Immature natural killer cell (primary cell): ENCODE results near the gene RGL3. TPM values are rescaled to one million over a fixed set of nuclear protein-coding genes. Genes with fewer than 3 reads are reported as not detected.
A peak's percentile ranks its signal among the peaks of the same experiment; 100 is the strongest.
"Not testable (repeated sequence)": the region's sequence is repeated elsewhere in the genome, so short reads cannot be mapped to it uniquely, and the experiment has no call there.

Experiments
- DNase-seq, 3 donors: peaks; one replicate each; pipeline ENCODE4 v3.0.0; 2022; ENCODE audit warnings: mixed read lengths in 1 of 3
- H3K27ac Mint-ChIP-seq, 6 donors: one replicate each; pipeline ENCODE4 v1.8.0; 2020; ENCODE audit warnings: mixed read lengths in 6 of 6, mild to moderate bottlenecking in 5 of 6, inconsistent platforms in 4 of 6, moderate library complexity in 3 of 6
- H3K27me3 Mint-ChIP-seq, 3 donors: one replicate each; pipeline ENCODE4 v1.8.0; 2020 to 2021; ENCODE audit warnings: low read depth in 3 of 3, mild to moderate bottlenecking in 3 of 3, mixed read lengths in 3 of 3, moderate library complexity in 3 of 3, inconsistent platforms in 1 of 3
- H3K36me3 Mint-ChIP-seq, 3 donors: one replicate each; pipeline ENCODE4 v1.8.0; 2020; ENCODE audit warnings: mixed read lengths in 3 of 3, inconsistent platforms in 2 of 3, mild to moderate bottlenecking in 2 of 3
- H3K4me1 Mint-ChIP-seq, 2 donors: one replicate each; pipeline ENCODE4 v1.8.0; 2020; ENCODE audit warnings: inconsistent platforms in 2 of 2, mild to moderate bottlenecking in 2 of 2, mixed read lengths in 2 of 2, moderate library complexity in 1 of 2
- H3K4me3 Mint-ChIP-seq, 5 donors: one replicate each; pipeline ENCODE4 v1.8.0; 2020; ENCODE audit warnings: mild to moderate bottlenecking in 5 of 5, mixed read lengths in 5 of 5, inconsistent platforms in 3 of 5, moderate library complexity in 3 of 5
- H3K9me3 Mint-ChIP-seq, 6 donors: one replicate each; pipeline ENCODE4 v1.8.0; 2020; ENCODE audit warnings: mild to moderate bottlenecking in 6 of 6, mixed read lengths in 6 of 6, inconsistent platforms in 4 of 6, moderate library complexity in 3 of 6
- polyA plus RNA-seq, 3 donors: library from polyadenylated mRNA; unstranded; fragments of 300-500 nt; fragmentation: Illumina TruSeq; gene quantifications; one replicate each; pipeline ENCODE4 v1.2.3, GENCODE V29; 2021

RGL3 gene, protein sequence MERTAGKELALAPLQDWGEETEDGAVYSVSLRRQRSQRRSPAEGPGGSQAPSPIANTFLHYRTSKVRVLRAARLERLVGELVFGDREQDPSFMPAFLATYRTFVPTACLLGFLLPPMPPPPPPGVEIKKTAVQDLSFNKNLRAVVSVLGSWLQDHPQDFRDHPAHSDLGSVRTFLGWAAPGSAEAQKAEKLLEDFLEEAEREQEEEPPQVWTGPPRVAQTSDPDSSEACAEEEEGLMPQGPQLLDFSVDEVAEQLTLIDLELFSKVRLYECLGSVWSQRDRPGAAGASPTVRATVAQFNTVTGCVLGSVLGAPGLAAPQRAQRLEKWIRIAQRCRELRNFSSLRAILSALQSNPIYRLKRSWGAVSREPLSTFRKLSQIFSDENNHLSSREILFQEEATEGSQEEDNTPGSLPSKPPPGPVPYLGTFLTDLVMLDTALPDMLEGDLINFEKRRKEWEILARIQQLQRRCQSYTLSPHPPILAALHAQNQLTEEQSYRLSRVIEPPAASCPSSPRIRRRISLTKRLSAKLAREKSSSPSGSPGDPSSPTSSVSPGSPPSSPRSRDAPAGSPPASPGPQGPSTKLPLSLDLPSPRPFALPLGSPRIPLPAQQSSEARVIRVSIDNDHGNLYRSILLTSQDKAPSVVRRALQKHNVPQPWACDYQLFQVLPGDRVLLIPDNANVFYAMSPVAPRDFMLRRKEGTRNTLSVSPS
- not detected for polyA plus RNA-seq

DNA sequence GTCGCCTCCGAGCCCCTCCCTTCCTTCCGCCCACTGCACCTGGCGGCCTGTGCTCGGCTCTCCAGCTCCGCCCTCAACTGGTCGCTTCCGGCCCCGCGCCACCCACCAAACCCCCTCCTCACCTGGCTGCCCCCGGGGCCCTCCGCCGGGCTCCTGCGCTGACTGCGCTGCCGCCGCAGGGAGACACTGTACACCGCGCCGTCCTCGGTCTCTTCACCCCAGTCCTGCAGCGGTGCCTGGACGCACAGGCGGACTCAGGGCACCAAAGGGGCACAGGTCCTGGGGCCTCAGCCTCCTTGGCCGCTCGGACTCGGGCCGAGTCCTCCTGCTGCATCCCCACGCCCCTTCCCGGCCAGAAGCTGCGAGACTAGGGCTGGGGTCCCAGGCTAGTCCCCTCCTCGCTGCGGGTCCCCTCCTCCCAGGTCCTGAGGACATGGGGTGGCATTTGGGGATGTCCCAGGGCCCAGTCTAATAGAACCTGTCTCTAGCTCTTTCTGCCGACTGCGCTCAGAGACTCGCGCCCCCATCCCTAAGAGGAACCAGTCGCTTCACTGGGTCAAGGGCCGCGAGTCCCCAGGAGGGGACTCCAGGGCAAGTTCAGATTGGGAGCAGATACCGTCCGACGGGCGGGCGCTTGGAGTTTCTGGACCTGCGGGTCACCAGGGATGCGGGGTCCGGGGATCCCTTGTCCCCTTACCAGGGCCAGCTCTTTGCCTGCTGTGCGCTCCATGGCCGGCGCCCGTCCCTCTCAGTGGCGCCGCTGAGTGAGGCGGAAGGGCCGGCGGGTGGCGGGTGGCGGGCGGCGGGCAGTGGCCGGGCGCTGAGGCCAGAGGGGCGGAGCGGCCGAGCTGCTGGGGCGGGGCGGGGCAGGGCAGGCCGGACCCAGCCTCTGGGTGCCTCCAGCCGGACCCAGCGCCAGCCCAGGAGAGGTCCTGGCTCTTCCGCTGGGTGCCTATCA lies at the start of gene RGL3:
RGL3 (minus strand) TSS at position 766 of the 958 bp plus-strand sequence; CDS start at position 730, 36 bp downstream.
- H3K4me3 Mint-ChIP-seq = peak within 1 kb of the TSS in 4 of 5 donors; percentile 30 to 66 (median 50)
- peaks cover 30 to 31% of the 10 kb centered on the region in 2 donors for H3K4me1 Mint-ChIP-seq
- H3K27ac Mint-ChIP-seq = no peak within 1 kb of the TSS
- H3K9me3 Mint-ChIP-seq = no peaks in the 10 kb centered on the region
- no peaks in the 10 kb centered on the region for H3K36me3 Mint-ChIP-seq
- DNase-seq = no peak
- peaks cover 15 to 20% (median 17%) of the 10 kb centered on the region in 3 donors for H3K27me3 Mint-ChIP-seq

DNA sequence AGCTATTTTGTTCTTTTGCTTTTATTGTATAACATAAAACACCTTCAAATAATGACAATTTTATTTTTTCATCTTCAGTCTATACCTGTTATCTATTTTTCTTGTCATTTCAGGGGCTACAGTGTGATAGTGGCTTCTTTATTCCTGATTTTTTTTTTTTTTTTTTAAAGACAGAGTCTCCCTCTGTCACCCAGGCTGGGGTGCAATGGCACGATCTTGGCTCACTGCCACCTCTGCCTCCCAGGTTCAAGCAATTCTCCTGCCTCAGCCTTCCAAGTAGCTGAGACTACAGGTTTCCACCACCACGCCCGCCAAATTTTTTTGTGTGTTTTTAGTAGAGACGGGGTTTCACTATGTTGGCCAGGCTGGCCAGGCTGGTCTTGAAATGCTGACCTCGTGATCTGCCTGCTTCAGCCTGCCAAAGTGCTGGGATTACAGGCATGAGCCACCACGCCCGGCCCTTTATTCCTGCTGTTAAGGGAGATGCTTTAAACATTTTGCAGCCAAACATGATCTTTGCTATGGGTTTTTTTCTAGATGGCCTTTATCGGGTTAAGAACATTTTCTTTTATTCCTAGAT lies 49.2 kb upstream of the RGL3 start:
- H3K27ac Mint-ChIP-seq, H3K4me3 Mint-ChIP-seq, DNase-seq, H3K27me3 Mint-ChIP-seq, H3K4me1 Mint-ChIP-seq, H3K9me3 Mint-ChIP-seq, H3K36me3 Mint-ChIP-seq: not testable (repeated sequence)

GRCh38 chr19:11465600-11465999 lies 46.5 kb upstream of the RGL3 start:
- no peak for DNase-seq
- Mint-ChIP-seq H3K4me1 (no peaks in the 10 kb centered on the region), H3K4me3 (no peak overlapping the region), H3K27me3 (peaks cover under 1 to 7% (median 6%) of the 10 kb centered on the region in 3 donors), H3K27ac (no peak overlapping the region), H3K36me3 (no peaks in the 10 kb centered on the region), H3K9me3 (no peaks in the 10 kb centered on the region)

- no peaks in the 10 kb centered on the region for H3K9me3 Mint-ChIP-seq
Observed at GRCh38 chr19:11464333-11465265, 45.5 kb upstream of the RGL3 start.

DNA sequence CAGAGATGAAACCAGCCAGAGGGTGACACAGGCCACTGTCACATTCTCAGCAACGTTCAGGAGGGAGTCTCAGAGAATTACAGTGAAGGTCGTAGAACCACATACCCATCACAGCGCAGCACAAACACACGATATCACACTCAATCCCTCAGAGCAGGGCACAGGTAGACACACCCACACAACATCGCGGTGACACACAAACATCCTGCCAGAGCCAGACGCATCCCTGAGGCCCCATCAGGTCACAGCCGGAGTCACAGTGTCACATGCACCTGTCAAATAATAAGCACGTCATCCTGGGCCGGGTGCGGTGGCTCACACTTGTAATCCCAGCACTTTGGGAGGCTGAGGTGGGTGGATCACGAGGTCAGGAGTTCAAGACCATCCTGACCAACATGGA lies 44.3 kb upstream of the RGL3 start:
- H3K4me3 Mint-ChIP-seq = no peak overlapping the region
- H3K36me3 Mint-ChIP-seq = no peaks in the 10 kb centered on the region
- H3K9me3 Mint-ChIP-seq = no peaks in the 10 kb centered on the region
- peak overlapping the region in 1 of 6 donors; percentile 3 for H3K27ac Mint-ChIP-seq
- H3K27me3 Mint-ChIP-seq = peaks cover 0 to 11% (median 4%) of the 10 kb centered on the region in 3 donors
- no peak for DNase-seq
- H3K4me1 Mint-ChIP-seq = no peaks in the 10 kb centered on the region

More at GRCh38 chr19:11464333-11465265, 45.5 kb upstream of the RGL3 start:
- Mint-ChIP-seq H3K36me3 (no peaks in the 10 kb centered on the region), H3K27me3 (peaks cover 0 to 11% (median 6%) of the 10 kb centered on the region in 3 donors), H3K27ac (no peak overlapping the region), H3K4me1 (no peaks in the 10 kb centered on the region), H3K4me3 (no peak overlapping the region)
- no peak for DNase-seq

GRCh38 chr19:11461453-11461852 lies 42.3 kb upstream of the RGL3 start:
- no peak overlapping the region for H3K27ac Mint-ChIP-seq
- H3K4me3 Mint-ChIP-seq = no peak overlapping the region
- H3K27me3 Mint-ChIP-seq = peaks cover 0 to 11% (median 0%) of the 10 kb centered on the region in 3 donors
- H3K9me3 Mint-ChIP-seq = no peaks in the 10 kb centered on the region
- no peaks in the 10 kb centered on the region for H3K36me3 Mint-ChIP-seq
- no peak for DNase-seq
- H3K4me1 Mint-ChIP-seq = no peaks in the 10 kb centered on the region

- H3K4me1 Mint-ChIP-seq = no peaks in the 10 kb centered on the region
- no peak for DNase-seq
- H3K36me3 Mint-ChIP-seq = no peaks in the 10 kb centered on the region
- H3K27ac Mint-ChIP-seq = peak overlapping the region in 1 of 6 donors; percentile 33
- H3K9me3 Mint-ChIP-seq = no peaks in the 10 kb centered on the region
- peaks cover 0 to 7% (median 0%) of the 10 kb centered on the region in 3 donors for H3K27me3 Mint-ChIP-seq
- no peak overlapping the region for H3K4me3 Mint-ChIP-seq
Observed at GRCh38 chr19:11460207-11460606, 41.1 kb upstream of the RGL3 start.

- not testable (repeated sequence) for H3K4me3 Mint-ChIP-seq, H3K4me1 Mint-ChIP-seq, H3K36me3 Mint-ChIP-seq, H3K9me3 Mint-ChIP-seq, DNase-seq, H3K27me3 Mint-ChIP-seq, H3K27ac Mint-ChIP-seq
Observed at GRCh38 chr19:11458912-11459311, 39.8 kb upstream of the RGL3 start.

- no peaks in the 10 kb centered on the region for H3K4me1 Mint-ChIP-seq
- H3K36me3 Mint-ChIP-seq = no peaks in the 10 kb centered on the region
- DNase-seq = no peak
- H3K4me3 Mint-ChIP-seq = no peak overlapping the region
- no peak overlapping the region for H3K27ac Mint-ChIP-seq
- H3K27me3 Mint-ChIP-seq = peaks cover 1 to 7% (median 2%) of the 10 kb centered on the region in 3 donors
- no peaks in the 10 kb centered on the region for H3K9me3 Mint-ChIP-seq
Observed at GRCh38 chr19:11458236-11458900, 39.3 kb upstream of the RGL3 start.

- H3K4me1 Mint-ChIP-seq = no peaks in the 10 kb centered on the region
- no peaks in the 10 kb centered on the region for H3K36me3 Mint-ChIP-seq
- no peak overlapping the region for H3K27ac Mint-ChIP-seq
- H3K4me3 Mint-ChIP-seq = no peak overlapping the region
- H3K27me3 Mint-ChIP-seq = peaks cover 1 to 7% (median 2%) of the 10 kb centered on the region in 3 donors
- DNase-seq = no peak
- no peaks in the 10 kb centered on the region for H3K9me3 Mint-ChIP-seq
Observed at GRCh38 chr19:11457831-11458230, 38.7 kb upstream of the RGL3 start.

GRCh38 chr19:11457115-11457514 lies 38.0 kb upstream of the RGL3 start:
- H3K36me3 Mint-ChIP-seq = no peaks in the 10 kb centered on the region
- DNase-seq = no peak
- no peak overlapping the region for H3K4me3 Mint-ChIP-seq
- H3K4me1 Mint-ChIP-seq = no peaks in the 10 kb centered on the region
- peaks cover 1 to 7% (median 4%) of the 10 kb centered on the region in 3 donors for H3K27me3 Mint-ChIP-seq
- no peak overlapping the region for H3K27ac Mint-ChIP-seq
- no peaks in the 10 kb centered on the region for H3K9me3 Mint-ChIP-seq

GRCh38 chr19:11456659-11457058 lies 37.5 kb upstream of the RGL3 start:
- Mint-ChIP-seq H3K4me3 (no peak overlapping the region), H3K27ac (no peak overlapping the region), H3K9me3 (no peaks in the 10 kb centered on the region), H3K4me1 (no peaks in the 10 kb centered on the region), H3K36me3 (no peaks in the 10 kb centered on the region), H3K27me3 (peaks cover 1 to 7% (median 4%) of the 10 kb centered on the region in 3 donors)
- no peak for DNase-seq
